GM12878 (cell line): ENCODE results near the gene DNAJB2. TPM values are rescaled to one million over a fixed set of nuclear protein-coding genes. Genes with fewer than 3 reads are reported as not detected.

Experiments used
- ATAC-seq: fragments of 200-7000 bp; cut with Tn5 transposase; 3 replicates; pipeline ENCODE4 v1.9.1; 2020; ENCODE audit warnings: mild to moderate bottlenecking, moderate library complexity
- BruUV-seq: library from RNA; stranded (reverse); fragments of 400-500 nt; replicated peaks from 2 replicates; lab custom pipeline; 2021; lab: Mats Ljungman, UMichigan
- CTCF ChIA-PET: fragments of 300-600 bp; sonication (Branson Sonifier 250); formaldehyde crosslinking; extraction: SDS; loops from one replicate; lab custom pipeline; 2021; ENCODE audit warnings: inconsistent platforms; lab: Yijun Ruan, JAX
- POLR2A ChIA-PET: fragments of 350-600 bp; formaldehyde crosslinking; extraction: SDS; loops from one replicate; lab custom pipeline; 2021; ENCODE audit warnings: inconsistent platforms; lab: Charles Lee
- RAD21 ChIA-PET: fragments of 300-600 bp; sonication (Branson Sonifier 250); formaldehyde crosslinking; loops from one replicate; lab custom pipeline; 2023; ENCODE audit warnings: antibody characterized with exemption; ENCODE audit not compliant: unreplicated experiment; lab: Charles Lee
- SMC1A ChIA-PET: fragments of 300-600 bp; sonication (Branson Sonifier 250); formaldehyde crosslinking; loops from one replicate; lab custom pipeline; 2023; ENCODE audit not compliant: unreplicated experiment, uncharacterized antibody; lab: Charles Lee
- DNase-seq: peaks from one replicate; pipeline ENCODE4 v3.0.0-alpha.2; 2011; ENCODE audit warnings: low read depth, low spot score
- FAIRE-seq: peaks from 3 replicates; lab custom pipeline; 2011; peaks lifted over from hg19 to GRCh38; lab: Jason Lieb, UNC
- H2AFZ ChIP-seq: 2 replicates; pipeline ENCODE4 v1.6.0; 2011; ENCODE audit warnings: low read depth, low read length, control low read depth; ENCODE audit not compliant: control insufficient read depth
- H3K27ac ChIP-seq: 2 replicates; pipeline ENCODE4 v1.5.1; 2011; ENCODE audit warnings: control low read depth; ENCODE audit not compliant: control insufficient read depth, insufficient read depth
- H3K27me3 ChIP-seq, 2 experiments: replicated peaks in 1 of 2; 2 replicates each; pipeline versions ENCODE4 v1.6.0 to v1.6.1; 2011; ENCODE audit warnings: low read length in 1 of 2; ENCODE audit not compliant: control insufficient read depth in 2 of 2, insufficient read depth in 2 of 2
- H3K36me3 ChIP-seq, 2 experiments: 2 replicates each; pipeline ENCODE4 v1.5.1; 2011; ENCODE audit warnings: low read length in 1 of 2; ENCODE audit not compliant: control insufficient read depth in 2 of 2, insufficient read depth in 2 of 2
- H3K4me1 ChIP-seq: 2 replicates; pipeline ENCODE4 v1.6.1; 2011; ENCODE audit warnings: mild to moderate bottlenecking, low read length, moderate library complexity, mixed read lengths; ENCODE audit not compliant: control insufficient read depth, insufficient read depth
- H3K4me2 ChIP-seq: 2 replicates; pipeline ENCODE4 v1.6.0; 2011; ENCODE audit warnings: control low read depth; ENCODE audit not compliant: control insufficient read depth, insufficient read depth
- H3K4me3 ChIP-seq: fragments of 200-600 bp; sonication (generic); 2 replicates; pipeline ENCODE4 v1.5.1; 2016
- H3K79me2 ChIP-seq: 2 replicates; pipeline ENCODE4 v1.6.0; 2011; ENCODE audit warnings: low read length; ENCODE audit not compliant: control insufficient read depth, insufficient read depth
- H3K9ac ChIP-seq: 2 replicates; pipeline ENCODE4 v1.8.0; 2011; ENCODE audit warnings: low read length, control low read depth, mixed read lengths; ENCODE audit not compliant: control insufficient read depth, insufficient read depth
- H3K9me3 ChIP-seq: replicated peaks from 3 replicates; pipeline ENCODE4 v1.5.1; 2011; ENCODE audit warnings: mild to moderate bottlenecking, low read length; ENCODE audit not compliant: control insufficient read depth, insufficient read depth
- H4K20me1 ChIP-seq: 2 replicates; pipeline ENCODE4 v1.6.0; 2011; ENCODE audit not compliant: control insufficient read depth, insufficient read depth
- KLF5 ChIP-seq: fragments of 450-650 bp; IDR thresholded peaks from 2 replicates; pipeline ENCODE4 v1.6.1; 2014; ENCODE audit warnings: mild to moderate bottlenecking; ENCODE audit not compliant: partially characterized antibody
- NFIC ChIP-seq: IDR thresholded peaks from 2 replicates; pipeline ENCODE4 v1.6.1; 2012; ENCODE audit warnings: low read depth, mild to moderate bottlenecking, inconsistent platforms, low read length, moderate library complexity
- NRF1 ChIP-seq: conservative IDR thresholded peaks from 2 replicates; pipeline ENCODE4 v1.6.1; 2011; ENCODE audit warnings: mild to moderate bottlenecking, low read depth, low read length, improper control_type of control experiment
- POLR2AphosphoS5 ChIP-seq: IDR thresholded peaks from 2 replicates; pipeline ENCODE4 v1.6.1; 2011; ENCODE audit warnings: mild to moderate bottlenecking, low read length, inconsistent platforms
- WGBS: methylation state at CpG from one replicate; pipeline ENCODE4 v1.1.6; 2016; ENCODE audit warnings: low lambda C conversion rate; ENCODE audit not compliant: insufficient replicate concordance, insufficient coverage; ENCODE audit errors: missing lambda C conversion rate; 5-methylcytosine and 5-hydroxymethylcytosine counted together
- in situ Hi-C: fragments of 300-500 bp; cut with MboI; formaldehyde crosslinking; loops from 9 replicates; pipeline ENCODE4 v1.14.3; 2018; ENCODE audit warnings: mixed read lengths
- intact Hi-C: fragments of 100-400 bp; cut with micrococcal nuclease; formaldehyde crosslinking; loops from one replicate; pipeline ENCODE4 v1.14.2; 2022; ENCODE audit not compliant: unreplicated experiment
- polyA plus RNA-seq, 11 experiments: library from polyadenylated mRNA; depleted of rRNA in 4 of 11; unstranded in 6 of 11; stranded (reverse) in 5 of 11; fragments of >200 nt; fragmentation: Nextera tagmentation in 4 of 11; fragmentation: Illumina TruSeq in 1 of 11; extraction: Ambion mirVana in 4 of 11; extraction: Trizol in 1 of 11; gene quantifications; 1 replicate in 1 of 11; 2 replicates in 10 of 11; pipeline versions ENCODE4 v1.2.1 to v1.2.3, GENCODE V29; 2011 to 2016; ENCODE audit warnings: inconsistent platforms in 2 of 11, missing spikeins in 2 of 11, low read depth in 1 of 11
- total RNA-seq, 4 experiments: library from RNA; depleted of rRNA in 3 of 4; stranded (reverse); fragments of >200 nt in 3 of 4; fragmentation: Illumina TruSeq in 1 of 4; extraction: Trizol in 1 of 4; gene quantifications; 2 replicates each; pipeline versions ENCODE4 v1.2.1 to v1.2.3, GENCODE V29; 2013 to 2021
- TF ChIP-seq, protein P1 (sequence below): IDR thresholded peaks from 2 replicates; pipeline ENCODE4 v1.6.1; 2012; ENCODE audit warnings: mild to moderate bottlenecking, low read depth, low read length

The DNAJB2 gene
- total and polyA plus RNA-seq, 10 of the 15 experiments (the other 5 are each of a cell fraction or from before 2014, with no cell fraction given) = 0.26 to 36.5 (median 12.5) TPM

DNA sequence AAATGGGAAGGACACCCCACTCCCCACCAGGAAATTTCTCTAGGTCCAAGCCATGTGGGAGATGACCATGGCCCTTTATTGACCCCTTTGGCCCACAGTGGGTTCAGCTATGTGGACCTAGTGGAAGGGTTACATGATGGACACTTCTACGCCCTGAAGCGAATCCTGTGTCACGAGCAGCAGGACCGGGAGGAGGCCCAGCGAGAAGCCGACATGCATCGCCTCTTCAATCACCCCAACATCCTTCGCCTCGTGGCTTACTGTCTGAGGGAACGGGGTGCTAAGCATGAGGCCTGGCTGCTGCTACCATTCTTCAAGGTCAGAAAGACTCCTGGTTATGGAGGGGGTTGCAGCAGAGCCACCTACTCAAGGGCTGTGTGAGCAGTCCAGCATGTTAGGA is 32.6 kb upstream of the DNAJB2 start:
- ATAC-seq = no peak
- TF ChIP-seq NFIC (no peak), KLF5 (no peak), NRF1 (no peak), POLR2AphosphoS5 (no peak)
- TF ChIP-seq, protein P1, sequence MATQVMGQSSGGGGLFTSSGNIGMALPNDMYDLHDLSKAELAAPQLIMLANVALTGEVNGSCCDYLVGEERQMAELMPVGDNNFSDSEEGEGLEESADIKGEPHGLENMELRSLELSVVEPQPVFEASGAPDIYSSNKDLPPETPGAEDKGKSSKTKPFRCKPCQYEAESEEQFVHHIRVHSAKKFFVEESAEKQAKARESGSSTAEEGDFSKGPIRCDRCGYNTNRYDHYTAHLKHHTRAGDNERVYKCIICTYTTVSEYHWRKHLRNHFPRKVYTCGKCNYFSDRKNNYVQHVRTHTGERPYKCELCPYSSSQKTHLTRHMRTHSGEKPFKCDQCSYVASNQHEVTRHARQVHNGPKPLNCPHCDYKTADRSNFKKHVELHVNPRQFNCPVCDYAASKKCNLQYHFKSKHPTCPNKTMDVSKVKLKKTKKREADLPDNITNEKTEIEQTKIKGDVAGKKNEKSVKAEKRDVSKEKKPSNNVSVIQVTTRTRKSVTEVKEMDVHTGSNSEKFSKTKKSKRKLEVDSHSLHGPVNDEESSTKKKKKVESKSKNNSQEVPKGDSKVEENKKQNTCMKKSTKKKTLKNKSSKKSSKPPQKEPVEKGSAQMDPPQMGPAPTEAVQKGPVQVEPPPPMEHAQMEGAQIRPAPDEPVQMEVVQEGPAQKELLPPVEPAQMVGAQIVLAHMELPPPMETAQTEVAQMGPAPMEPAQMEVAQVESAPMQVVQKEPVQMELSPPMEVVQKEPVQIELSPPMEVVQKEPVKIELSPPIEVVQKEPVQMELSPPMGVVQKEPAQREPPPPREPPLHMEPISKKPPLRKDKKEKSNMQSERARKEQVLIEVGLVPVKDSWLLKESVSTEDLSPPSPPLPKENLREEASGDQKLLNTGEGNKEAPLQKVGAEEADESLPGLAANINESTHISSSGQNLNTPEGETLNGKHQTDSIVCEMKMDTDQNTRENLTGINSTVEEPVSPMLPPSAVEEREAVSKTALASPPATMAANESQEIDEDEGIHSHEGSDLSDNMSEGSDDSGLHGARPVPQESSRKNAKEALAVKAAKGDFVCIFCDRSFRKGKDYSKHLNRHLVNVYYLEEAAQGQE = no peak
- no peak overlapping the region for H3K9ac ChIP-seq
- no peaks in the 10 kb centered on the region for H3K9me3 ChIP-seq
- intact Hi-C loops = no loop called here
- H4K20me1 ChIP-seq = 0 out of 2 replicates have a peak, but pooled peaks cover 4% of the 10 kb centered on the region
- H3K36me3 ChIP-seq = peaks cover 12 to 19% of the 10 kb centered on the region in 2 experiments
- peaks cover 38% of the 10 kb centered on the region for H3K79me2 ChIP-seq
- ChIA-PET CTCF (interaction anchor here (0.7 to 3.4 kb wide), 4 partner anchors 7 to 48 kb away, joined by 3 to 40 read pairs (median 16); partner anchors contain the start of genes DNAJB2 and TUBA4A), SMC1A (interaction anchor here (2.2 to 2.5 kb wide), 2 partner anchors 8 to 32 kb away, joined by 10 to 16 read pairs; partner anchors contain the start of gene DNAJB2), POLR2A (interaction anchor here (1.3 to 3.0 kb wide), 6 partner anchors 8 to 70 kb away, joined by 4 to 31 read pairs (median 18); partner anchors contain the start of genes ANKZF1, ATG9A, CNPPD1 and DNAJB2), RAD21 (interaction anchor here (1.8 to 2.3 kb wide), 3 partner anchors 8 to 48 kb away, joined by 5 to 20 read pairs (median 12); partner anchors contain the start of gene DNAJB2)
- H2AFZ ChIP-seq = no peak overlapping the region
- H3K4me2 ChIP-seq = peak overlapping the region; percentile 88
- 89% methylated on average over 10 of the region's 10 CpGs for WGBS
- no peak overlapping the region for H3K27ac ChIP-seq
- DNase-seq = no peak
- FAIRE-seq = no peak
- H3K4me3 ChIP-seq = peak overlapping the region; percentile 90; the same call in 1 of the 2 replicates
- BruUV-seq = no TSS peak
- H3K27me3 ChIP-seq = no peaks in the 10 kb centered on the region
- in situ Hi-C loops = no loop called here
- H3K4me1 ChIP-seq = peaks cover 47% of the 10 kb centered on the region
